ENCODE data around the gene PTPN14. TPM values are rescaled to one million over a fixed set of nuclear protein-coding genes. Genes with fewer than 3 reads are reported as not detected.
A peak's percentile ranks its signal among the peaks of the same experiment; 100 is the strongest.

PTPN14 gene
- total RNA-seq, 4 donors from 2014 or later, result 42.8 to 63.8 (median 50.4) TPM

- in situ Hi-C loops (cut with MboI; ENCODE audit: low sequenced_read_pairs in 4 of 4), result no loop called here
These were observed 13.9 kb upstream of the PTPN14 start for GRCh38 chr1:214565310-214565709.

GRCh38 chr1:214563881-214564280 lies 12.5 kb upstream of the PTPN14 start:
- intact Hi-C loops (cut with DNase I; ENCODE audit: low total_unique reads) (no loop called here), in situ Hi-C loops (cut with MboI; ENCODE audit: low sequenced_read_pairs in 4 of 4) (no loop called here)
- Histone ChIP-seq H3K9me3 (no peaks in the 10 kb centered on the region), H3K4me3 (no peak overlapping the region), H3K27ac (no peak overlapping the region), H3K27me3 (no peaks in the 10 kb centered on the region), H3K36me3 (no peaks in the 10 kb centered on the region), H3K4me1 (no peaks in the 10 kb centered on the region)
- TF ChIP-seq POLR2A (IDR thresholded peaks at IDR 0.05), result no peak
- TF ChIP-seq CTCF (IDR thresholded peaks at IDR 0.05 in 4 of 5, conservative IDR thresholded peaks at IDR 0.05 in 1 of 5), result no peak
- DNase-seq (no peak), ATAC-seq (no peak)

More at GRCh38 chr1:214565310-214565709, 13.9 kb upstream of the PTPN14 start:
- Histone ChIP-seq H3K9me3 (no peaks in the 10 kb centered on the region), H3K27me3 (no peaks in the 10 kb centered on the region), H3K27ac (no peak overlapping the region), H3K4me1 (no peaks in the 10 kb centered on the region), H3K4me3 (no peak overlapping the region), H3K36me3 (no peaks in the 10 kb centered on the region)
- no peak for ATAC-seq
- intact Hi-C loops (cut with DNase I; ENCODE audit: low total_unique reads), result no loop called here
- no peak for DNase-seq
- TF ChIP-seq POLR2A (IDR thresholded peaks at IDR 0.05) (no peak), CTCF (IDR thresholded peaks at IDR 0.05 in 4 of 5, conservative IDR thresholded peaks at IDR 0.05 in 1 of 5) (no peak)

GRCh38 chr1:214557952-214558735 lies 6.7 kb upstream of the PTPN14 start:
- intact Hi-C loops (cut with DNase I; ENCODE audit: low total_unique reads) (loop anchor here (5.0 kb wide), 1 partner anchor 76 kb away; no protein-coding TSS in a partner anchor), in situ Hi-C loops (cut with MboI; ENCODE audit: low sequenced_read_pairs in 4 of 4) (no loop called here)
- no peak for ATAC-seq

GRCh38 chr1:214553142-214553710 lies 1.8 kb upstream of the PTPN14 start:
- intact Hi-C loops (cut with DNase I; ENCODE audit: low total_unique reads) (no loop called here), in situ Hi-C loops (cut with MboI; ENCODE audit: low sequenced_read_pairs in 4 of 4) (no loop called here)
- ATAC-seq (no peak), DNase-seq (no peak)
- Histone ChIP-seq H3K27me3 (no peaks in the 10 kb centered on the region), H3K36me3 (no peaks in the 10 kb centered on the region), H3K9me3 (no peaks in the 10 kb centered on the region), H3K4me3 (no peak overlapping the region), H3K4me1 (peaks cover 26 to 29% of the 10 kb centered on the region in 2 donors), H3K27ac (peak overlapping the region in 2 of 4 donors; percentile 93 to 95)
- TF ChIP-seq CTCF (IDR thresholded peaks at IDR 0.05 in 4 of 5, conservative IDR thresholded peaks at IDR 0.05 in 1 of 5) (no peak), POLR2A (IDR thresholded peaks at IDR 0.05) (no peak)

More at GRCh38 chr1:214557952-214558735, 6.7 kb upstream of the PTPN14 start:
- H3K36me3 ChIP-seq, result no peaks in the 10 kb centered on the region
- no peak overlapping the region for H3K4me3 ChIP-seq
- DNase-seq, result no peak
- H3K27ac ChIP-seq, result no peak overlapping the region
- H3K27me3 ChIP-seq, result no peaks in the 10 kb centered on the region
- H3K4me1 ChIP-seq, result peaks cover 6 to 10% of the 10 kb centered on the region in 2 donors
- no peak for TF ChIP-seq POLR2A (IDR thresholded peaks at IDR 0.05)
- no peak for TF ChIP-seq CTCF (IDR thresholded peaks at IDR 0.05 in 4 of 5, conservative IDR thresholded peaks at IDR 0.05 in 1 of 5)
- no peaks in the 10 kb centered on the region for H3K9me3 ChIP-seq
